ENCODE data around the gene THPO. TPM values are rescaled to one million over a fixed set of nuclear protein-coding genes. Genes with fewer than 3 reads are reported as not detected.
A peak's percentile ranks its signal among the peaks of the same experiment; 100 is the strongest.

Gene THPO
- total RNA-seq, 1 experiment from 2014 or later = 1.6 TPM

GRCh38 chr3:184335291-184335660, 42.7 kb downstream of the THPO start:
- ChIA-PET POLR2A (no interaction called here), CTCF (interaction anchor here (1.0 kb wide), 1 partner anchor 10 kb away, joined by 3 read pairs; no protein-coding TSS in a partner anchor)
- intact Hi-C loops (cut with micrococcal nuclease; ENCODE audit: unreplicated experiment) = no loop called here
- no peaks in the 10 kb centered on the region for H3K4me1 Mint-ChIP-seq (ENCODE audit: low read depth, unreplicated experiment)
- peaks cover 86% of the 10 kb centered on the region for H3K36me3 Mint-ChIP-seq (ENCODE audit: insufficient read depth, unreplicated experiment)
- Histone ChIP-seq H3K36me3 (ENCODE audit: control insufficient read depth, insufficient read depth, low read length) (peaks cover 6% of the 10 kb centered on the region), H3K4me3 (ENCODE audit: low read depth, low read length) (peak overlapping the region; percentile 23), H3K4me1 (no peaks in the 10 kb centered on the region), H3K9me3 (no peaks in the 10 kb centered on the region), H3K27me3 (replicated peaks; ENCODE audit: control insufficient read depth, insufficient read depth, low read length) (no peaks in the 10 kb centered on the region)
- no TSS peak for BruUV-seq (replicated peaks)
- TF ChIP-seq, protein P1, sequence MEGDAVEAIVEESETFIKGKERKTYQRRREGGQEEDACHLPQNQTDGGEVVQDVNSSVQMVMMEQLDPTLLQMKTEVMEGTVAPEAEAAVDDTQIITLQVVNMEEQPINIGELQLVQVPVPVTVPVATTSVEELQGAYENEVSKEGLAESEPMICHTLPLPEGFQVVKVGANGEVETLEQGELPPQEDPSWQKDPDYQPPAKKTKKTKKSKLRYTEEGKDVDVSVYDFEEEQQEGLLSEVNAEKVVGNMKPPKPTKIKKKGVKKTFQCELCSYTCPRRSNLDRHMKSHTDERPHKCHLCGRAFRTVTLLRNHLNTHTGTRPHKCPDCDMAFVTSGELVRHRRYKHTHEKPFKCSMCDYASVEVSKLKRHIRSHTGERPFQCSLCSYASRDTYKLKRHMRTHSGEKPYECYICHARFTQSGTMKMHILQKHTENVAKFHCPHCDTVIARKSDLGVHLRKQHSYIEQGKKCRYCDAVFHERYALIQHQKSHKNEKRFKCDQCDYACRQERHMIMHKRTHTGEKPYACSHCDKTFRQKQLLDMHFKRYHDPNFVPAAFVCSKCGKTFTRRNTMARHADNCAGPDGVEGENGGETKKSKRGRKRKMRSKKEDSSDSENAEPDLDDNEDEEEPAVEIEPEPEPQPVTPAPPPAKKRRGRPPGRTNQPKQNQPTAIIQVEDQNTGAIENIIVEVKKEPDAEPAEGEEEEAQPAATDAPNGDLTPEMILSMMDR (IDR thresholded peaks at IDR 0.05; ENCODE audit: insufficient read depth in 1 of 2, low read depth in 1 of 2, low read length in 1 of 2, severe bottlenecking in 1 of 2, unreplicated experiment in 1 of 2) = no peak
- peak overlapping the region; percentile 77 for H3K4me3 Mint-ChIP-seq (ENCODE audit: unreplicated experiment)
- H3K27ac Mint-ChIP-seq (ENCODE audit: unreplicated experiment) = peak overlapping the region; percentile 53
- no peak for DNase-seq
- no peaks in the 10 kb centered on the region for H3K9me3 Mint-ChIP-seq (ENCODE audit: unreplicated experiment)
- H3K27me3 Mint-ChIP-seq (ENCODE audit: insufficient read depth, unreplicated experiment) = no peaks in the 10 kb centered on the region

DNA sequence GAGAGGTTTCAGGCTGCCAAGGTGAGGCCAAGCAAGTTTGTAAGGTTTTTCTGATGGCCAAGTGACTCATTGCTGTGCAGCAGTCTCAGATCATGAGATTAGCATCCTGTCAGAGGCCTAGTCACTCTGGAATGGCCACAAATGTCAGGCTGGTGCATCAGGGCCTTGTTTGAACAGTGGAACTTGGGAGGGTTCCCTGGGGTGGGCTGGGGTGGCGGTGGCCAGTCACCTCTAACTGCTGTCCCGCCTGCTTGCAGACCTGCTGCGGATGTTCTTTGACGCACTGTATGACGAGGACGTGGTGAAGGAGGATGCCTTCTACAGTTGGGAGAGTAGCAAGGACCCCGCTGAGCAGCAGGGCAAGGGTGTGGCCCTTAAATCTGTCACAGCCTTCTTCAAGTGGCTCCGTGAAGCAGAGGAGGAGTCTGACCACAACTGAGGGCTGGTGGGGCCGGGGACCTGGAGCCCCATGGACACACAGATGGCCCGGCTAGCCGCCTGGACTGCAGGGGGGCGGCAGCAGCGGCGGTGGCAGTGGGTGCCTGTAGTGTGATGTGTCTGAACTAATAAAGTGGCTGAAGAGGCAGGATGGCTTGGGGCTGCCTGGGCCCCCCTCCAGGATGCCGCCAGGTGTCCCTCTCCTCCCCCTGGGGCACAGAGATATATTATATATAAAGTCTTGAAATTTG, 43.4 kb downstream of the THPO start:
- Histone ChIP-seq H3K9me3 (no peaks in the 10 kb centered on the region), H3K36me3 (ENCODE audit: control insufficient read depth, insufficient read depth, low read length) (peaks cover 6% of the 10 kb centered on the region), H3K4me3 (ENCODE audit: low read depth, low read length) (no peak overlapping the region), H3K27me3 (replicated peaks; ENCODE audit: control insufficient read depth, insufficient read depth, low read length) (no peaks in the 10 kb centered on the region), H3K4me1 (no peaks in the 10 kb centered on the region)
- Mint-ChIP-seq H3K27me3 (ENCODE audit: insufficient read depth, unreplicated experiment) (no peaks in the 10 kb centered on the region), H3K27ac (ENCODE audit: unreplicated experiment) (peak overlapping the region; percentile 53), H3K4me1 (ENCODE audit: low read depth, unreplicated experiment) (no peaks in the 10 kb centered on the region), H3K4me3 (ENCODE audit: unreplicated experiment) (no peak overlapping the region), H3K36me3 (ENCODE audit: insufficient read depth, unreplicated experiment) (peaks cover 93% of the 10 kb centered on the region), H3K9me3 (ENCODE audit: unreplicated experiment) (no peaks in the 10 kb centered on the region)
- BruUV-seq (replicated peaks) = TSS peak; percentile 20
- TF ChIP-seq, protein P1 (IDR thresholded peaks at IDR 0.05; ENCODE audit: insufficient read depth in 1 of 2, low read depth in 1 of 2, low read length in 1 of 2, severe bottlenecking in 1 of 2, unreplicated experiment in 1 of 2) = no peak
- ChIA-PET POLR2A (no interaction called here), CTCF (no interaction called here)
- intact Hi-C loops (cut with micrococcal nuclease; ENCODE audit: unreplicated experiment) = no loop called here
- no peak for DNase-seq

- H3K4me3 Mint-ChIP-seq (ENCODE audit: unreplicated experiment) = no peak overlapping the region
- H3K27me3 Mint-ChIP-seq (ENCODE audit: insufficient read depth, unreplicated experiment) = no peaks in the 10 kb centered on the region
- Histone ChIP-seq H3K27me3 (replicated peaks; ENCODE audit: control insufficient read depth, insufficient read depth, low read length) (no peaks in the 10 kb centered on the region), H3K4me1 (no peaks in the 10 kb centered on the region), H3K36me3 (ENCODE audit: control insufficient read depth, insufficient read depth, low read length) (peaks cover 6% of the 10 kb centered on the region), H3K9me3 (no peaks in the 10 kb centered on the region), H3K4me3 (ENCODE audit: low read depth, low read length) (no peak overlapping the region)
- H3K36me3 Mint-ChIP-seq (ENCODE audit: insufficient read depth, unreplicated experiment) = peaks cover 96% of the 10 kb centered on the region
- ChIA-PET POLR2A (no interaction called here), CTCF (no interaction called here)
- DNase-seq = no peak
- intact Hi-C loops (cut with micrococcal nuclease; ENCODE audit: unreplicated experiment) = no loop called here
- peak overlapping the region; percentile 22 for H3K27ac Mint-ChIP-seq (ENCODE audit: unreplicated experiment)
- H3K9me3 Mint-ChIP-seq (ENCODE audit: unreplicated experiment) = no peaks in the 10 kb centered on the region
- TF ChIP-seq, protein P1 (IDR thresholded peaks at IDR 0.05; ENCODE audit: insufficient read depth in 1 of 2, low read depth in 1 of 2, low read length in 1 of 2, severe bottlenecking in 1 of 2, unreplicated experiment in 1 of 2) = no peak
- no peaks in the 10 kb centered on the region for H3K4me1 Mint-ChIP-seq (ENCODE audit: low read depth, unreplicated experiment)
- BruUV-seq (replicated peaks) = no TSS peak
Measured at GRCh38 chr3:184333700-184334099, 44.3 kb downstream of the THPO start.
